Stomach (tissue), 9 donors: ENCODE measurements around the gene ANO7. TPM values are rescaled to one million over a fixed set of nuclear protein-coding genes. Genes with fewer than 3 reads are reported as not detected.

Source experiments
- DNase-seq, 2 donors: peaks; one replicate each; pipeline versions ENCODE4 v3.0.0 to v3.0.0-alpha.2; 2013 to 2019
- H3K27ac ChIP-seq, 5 donors: fragments of 200-600 bp in 4 of 5; sonication (generic) in 4 of 5; one replicate each; pipeline ENCODE4 v1.5.1; 2013 to 2019; ENCODE audit warnings: mild to moderate bottlenecking in 1 of 5, moderate library complexity in 1 of 5
- H3K27me3 ChIP-seq, 3 donors: fragments of 200-600 bp; sonication (generic); one replicate each; pipeline ENCODE4 v1.5.1; 2017 to 2019; ENCODE audit warnings: mixed run types in 1 of 3
- H3K36me3 ChIP-seq, 4 donors: fragments of 200-600 bp; sonication (generic); 1 replicate in 3 of 4; 2 replicates in 1 of 4; pipeline ENCODE4 v1.5.1; 2016 to 2019
- H3K4me1 ChIP-seq, 4 donors: fragments of 200-600 bp; sonication (generic); one replicate each; pipeline ENCODE4 v1.5.1; 2016 to 2019
- H3K4me3 ChIP-seq, 4 donors: fragments of 200-600 bp; sonication (generic) in 3 of 4; one replicate each; pipeline ENCODE4 v1.5.1; 2016 to 2019; ENCODE audit warnings: mild to moderate bottlenecking in 1 of 4
- H3K9me3 ChIP-seq, 4 donors: fragments of 200-600 bp; sonication (generic); one replicate each; pipeline ENCODE4 v1.5.1; 2016 to 2019
- EP300 ChIP-seq: sonication (generic); formaldehyde crosslinking; IDR thresholded peaks from one replicate; pipeline ENCODE4 v1.6.1; 2017; ENCODE audit warnings: antibody characterized with exemption
- POLR2A ChIP-seq, 4 donors: fragments of 450-650 bp; IDR thresholded peaks; one replicate each; pipeline ENCODE4 v1.6.1; 2016; ENCODE audit warnings: antibody characterized with exemption in 4 of 4, control low read depth in 2 of 4, mild to moderate bottlenecking in 1 of 4, moderate library complexity in 1 of 4
- POLR2AphosphoS5 ChIP-seq, 3 donors: sonication (generic); formaldehyde crosslinking; IDR thresholded peaks; one replicate each; pipeline ENCODE4 v1.6.1; 2016; ENCODE audit warnings: antibody characterized with exemption in 3 of 3
- WGBS, 5 donors: extraction: QIAGEN DNeasy Blood & Tissue Kit in 3 of 5; methylation state at CpG; one replicate each; pipeline versions ENCODE4 v1.1.5 to v1.1.7; 2013 to 2018; 5-methylcytosine and 5-hydroxymethylcytosine counted together
- intact Hi-C: fragments of 100-400 bp; cut with DNase I; formaldehyde crosslinking; loops from one replicate; pipeline ENCODE4 v1.15.1; 2023; ENCODE audit warnings: low total_unique reads
- polyA plus RNA-seq, 3 donors: library from polyadenylated mRNA; stranded (reverse); fragments of 200-250 nt; gene quantifications; one replicate each; pipeline ENCODE4 v1.2.3, GENCODE V29; 2013
- total RNA-seq, 5 donors: library from RNA; depleted of rRNA; stranded (reverse); fragments of >200 nt; gene quantifications; one replicate each; pipeline versions ENCODE4 v1.1.0 to v1.2.3, GENCODE V29; 2014 to 2016
- TF ChIP-seq, protein P1 (sequence below), 7 experiments: fragments of 450-650 bp in 4 of 7; fragments of 200-600 bp in 3 of 7; sonication (generic) in 3 of 7; IDR thresholded peaks; one replicate each; pipeline ENCODE4 v1.5.1; 2016 to 2019; ENCODE audit warnings: antibody characterized with exemption in 7 of 7, control low read depth in 2 of 7, mild to moderate bottlenecking in 1 of 7
- donor health status: healthy with polysubstance abuse.
- donor health status: Bipolar disorder and iron deficiency.
- donor health status: healthy.

Gene ANO7
- total and polyA plus RNA-seq, 8 donors, result 0.48 to 138 (median 5.6) TPM

DNA sequence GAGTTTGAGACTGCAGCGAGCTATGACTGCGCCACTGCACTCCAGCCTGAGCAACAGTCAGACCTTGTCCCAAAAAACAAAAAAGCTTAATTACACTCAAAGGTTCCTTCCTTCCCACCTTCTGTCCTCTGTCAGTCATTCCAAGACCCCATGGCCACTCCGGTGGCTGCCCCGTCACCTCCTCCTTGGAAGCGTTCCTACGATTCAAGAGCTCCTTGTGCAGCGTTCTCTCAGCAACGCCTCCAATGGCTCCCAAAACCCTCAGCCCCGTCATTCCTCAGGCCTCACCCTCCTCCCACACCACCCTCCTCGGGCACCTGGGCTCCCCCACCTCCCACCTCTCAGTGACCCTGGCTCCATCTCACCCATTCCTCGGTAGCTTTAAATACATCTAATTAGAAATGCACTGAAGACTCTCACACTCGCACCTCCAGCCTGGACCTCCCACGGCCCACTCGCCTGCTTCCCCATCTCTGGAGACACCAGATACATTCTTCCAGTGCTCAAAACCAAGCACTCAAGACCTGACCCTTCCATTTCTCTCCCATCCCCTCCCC, 47.2 kb upstream of the ANO7 start:
- H3K9me3 ChIP-seq, result no peaks in the 10 kb centered on the region
- H3K4me1 ChIP-seq, result no peaks in the 10 kb centered on the region
- peaks cover 2 to 55% (median 44%) of the 10 kb centered on the region in 4 donors for H3K36me3 ChIP-seq
- intact Hi-C loops, result no loop called here
- WGBS, 5 donors, result 95 to 97% (median 96%) methylated on average over 14 of the region's 14 CpGs
- no peak overlapping the region for H3K4me3 ChIP-seq
- H3K27ac ChIP-seq, result no peak overlapping the region
- no peak for DNase-seq
- TF ChIP-seq, protein P1, sequence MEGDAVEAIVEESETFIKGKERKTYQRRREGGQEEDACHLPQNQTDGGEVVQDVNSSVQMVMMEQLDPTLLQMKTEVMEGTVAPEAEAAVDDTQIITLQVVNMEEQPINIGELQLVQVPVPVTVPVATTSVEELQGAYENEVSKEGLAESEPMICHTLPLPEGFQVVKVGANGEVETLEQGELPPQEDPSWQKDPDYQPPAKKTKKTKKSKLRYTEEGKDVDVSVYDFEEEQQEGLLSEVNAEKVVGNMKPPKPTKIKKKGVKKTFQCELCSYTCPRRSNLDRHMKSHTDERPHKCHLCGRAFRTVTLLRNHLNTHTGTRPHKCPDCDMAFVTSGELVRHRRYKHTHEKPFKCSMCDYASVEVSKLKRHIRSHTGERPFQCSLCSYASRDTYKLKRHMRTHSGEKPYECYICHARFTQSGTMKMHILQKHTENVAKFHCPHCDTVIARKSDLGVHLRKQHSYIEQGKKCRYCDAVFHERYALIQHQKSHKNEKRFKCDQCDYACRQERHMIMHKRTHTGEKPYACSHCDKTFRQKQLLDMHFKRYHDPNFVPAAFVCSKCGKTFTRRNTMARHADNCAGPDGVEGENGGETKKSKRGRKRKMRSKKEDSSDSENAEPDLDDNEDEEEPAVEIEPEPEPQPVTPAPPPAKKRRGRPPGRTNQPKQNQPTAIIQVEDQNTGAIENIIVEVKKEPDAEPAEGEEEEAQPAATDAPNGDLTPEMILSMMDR (IDR thresholded peaks at IDR 0.05), result no peak
- TF ChIP-seq EP300, result no peak
- TF ChIP-seq POLR2AphosphoS5 (IDR thresholded peaks at IDR 0.05), result no peak
- no peak for TF ChIP-seq POLR2A (IDR thresholded peaks at IDR 0.05)
- H3K27me3 ChIP-seq, result no peaks in the 10 kb centered on the region

DNA sequence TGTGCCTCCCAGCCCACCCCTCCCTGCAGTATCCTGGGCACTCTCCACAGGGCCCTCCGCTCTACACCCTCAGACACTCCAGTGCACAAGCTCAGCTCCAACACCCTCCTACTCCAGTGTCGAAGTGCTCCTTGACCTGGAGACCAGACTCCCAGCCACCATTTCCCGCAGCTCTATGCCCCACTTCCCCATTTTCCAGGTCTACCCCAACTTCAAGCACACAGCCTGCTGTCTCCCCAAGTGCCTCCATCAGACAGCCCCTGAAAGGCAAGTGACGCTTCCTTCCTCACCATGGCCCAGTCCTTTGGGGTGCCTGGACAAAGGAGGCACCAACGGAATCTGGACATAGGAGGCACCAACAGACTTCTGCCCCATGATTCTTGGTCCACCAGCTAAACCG, 46.4 kb upstream of the ANO7 start:
- H3K27me3 ChIP-seq, result no peaks in the 10 kb centered on the region
- H3K9me3 ChIP-seq, result no peaks in the 10 kb centered on the region
- no peaks in the 10 kb centered on the region for H3K4me1 ChIP-seq
- DNase-seq, result no peak
- WGBS, 5 donors, result 91 to 99% (median 96%) methylated on average over 6 of the region's 6 CpGs
- TF ChIP-seq POLR2AphosphoS5 (IDR thresholded peaks at IDR 0.05) (no peak), POLR2A (IDR thresholded peaks at IDR 0.05) (no peak), EP300 (no peak)
- TF ChIP-seq, protein P1 (IDR thresholded peaks at IDR 0.05), result no peak
- intact Hi-C loops, result no loop called here
- no peak overlapping the region for H3K4me3 ChIP-seq
- H3K27ac ChIP-seq, result no peak overlapping the region
- peaks cover 2 to 48% (median 36%) of the 10 kb centered on the region in 4 donors for H3K36me3 ChIP-seq

DNA sequence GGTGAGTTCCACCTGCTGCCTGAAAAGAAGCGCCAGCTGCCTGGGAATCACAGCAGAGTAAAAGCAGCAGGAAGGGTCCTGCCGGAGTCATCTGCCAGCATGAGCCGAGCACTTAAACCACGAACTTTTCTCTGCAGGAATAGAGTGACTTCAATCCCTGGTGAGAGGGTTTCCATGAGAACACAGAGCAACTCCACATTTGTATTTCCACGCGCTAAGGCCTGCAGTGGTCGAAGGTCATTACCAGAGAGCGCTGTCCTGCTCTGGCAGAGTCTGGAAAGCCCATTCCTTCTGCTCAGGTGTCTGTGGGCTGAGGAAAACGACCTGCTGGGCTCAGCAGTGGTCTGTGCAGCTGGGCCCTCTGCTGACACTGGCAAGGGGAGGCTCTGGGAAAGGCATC, 45.9 kb upstream of the ANO7 start:
- no peak for DNase-seq
- intact Hi-C loops, result no loop called here

DNA sequence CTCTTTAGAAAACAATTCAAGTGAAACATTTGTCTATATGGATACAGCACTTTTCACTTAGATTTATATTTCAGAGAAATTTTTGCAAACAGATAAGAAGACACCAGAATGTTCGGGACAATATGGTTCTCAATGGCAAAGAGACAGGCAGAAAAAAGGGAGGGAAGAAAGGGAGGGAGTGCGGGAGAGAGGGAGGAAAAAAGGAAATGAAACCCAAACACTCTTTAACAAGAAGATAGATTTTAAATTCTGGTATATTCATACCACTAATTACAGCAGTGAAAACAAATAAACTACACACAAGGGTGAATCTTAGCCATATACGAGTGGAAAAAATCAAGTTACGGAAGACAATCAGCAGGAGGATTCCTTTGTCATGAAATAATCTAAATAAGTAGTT, 42.2 kb upstream of the ANO7 start:
- Histone ChIP-seq H3K9me3 (no peaks in the 10 kb centered on the region), H3K27me3 (no peaks in the 10 kb centered on the region), H3K27ac (no peak overlapping the region), H3K4me1 (peaks cover 13 to 25% (median 17%) of the 10 kb centered on the region in 4 donors), H3K4me3 (no peak overlapping the region), H3K36me3 (peaks cover 2 to 13% (median 7%) of the 10 kb centered on the region in 4 donors)
- TF ChIP-seq POLR2A (IDR thresholded peaks at IDR 0.05) (no peak), POLR2AphosphoS5 (IDR thresholded peaks at IDR 0.05) (no peak), EP300 (no peak)
- TF ChIP-seq, protein P1 (IDR thresholded peaks at IDR 0.05), result no peak
- no peak for DNase-seq
- 76 to 89% (median 78%) methylated on average over 4 of the region's 4 CpGs for WGBS, 5 donors
- intact Hi-C loops, result no loop called here

More for the DNA sequence above, 45.9 kb upstream of the ANO7 start:
- H3K27me3 ChIP-seq, result no peaks in the 10 kb centered on the region
- WGBS, 5 donors, result 87 to 93% (median 88%) methylated on average over 9 of the region's 9 CpGs
- no peaks in the 10 kb centered on the region for H3K4me1 ChIP-seq
- H3K4me3 ChIP-seq, result no peak overlapping the region
- no peak overlapping the region for H3K27ac ChIP-seq
- H3K9me3 ChIP-seq, result no peaks in the 10 kb centered on the region
- H3K36me3 ChIP-seq, result peaks cover 2 to 42% (median 31%) of the 10 kb centered on the region in 4 donors
- TF ChIP-seq EP300 (no peak), POLR2A (IDR thresholded peaks at IDR 0.05) (no peak)
- TF ChIP-seq, protein P1 (IDR thresholded peaks at IDR 0.05), result no peak
